Activated T-helper 2 cell treated with anti-CD3 and anti-CD28 coated beads, Interferon-gamma antibody, Interleukin-2, Interleukin-4, amounts not matched to agents 10 μg/mL and 5 μg/mL and 100 μg/mL, durations not matched to agents 14 hours and 24 hours and 36 hours (primary cell): ENCODE data around the gene PPP2R2B. TPM values are rescaled to one million over a fixed set of nuclear protein-coding genes. Genes with fewer than 3 reads are reported as not detected.

Experiments
- DNase-seq: peaks from one replicate; pipeline ENCODE4 v3.0.0; 2021; ENCODE audit warnings: low spot score
- H3K27ac Mint-ChIP-seq: one replicate; pipeline ENCODE4 v1.8.0; 2021; ENCODE audit warnings: mixed read lengths
- H3K27me3 Mint-ChIP-seq: one replicate; pipeline ENCODE4 v1.8.0; 2021; ENCODE audit warnings: low read depth, mixed read lengths
- H3K36me3 Mint-ChIP-seq: one replicate; pipeline ENCODE4 v1.8.0; 2021; ENCODE audit warnings: low read depth, mixed read lengths
- H3K4me1 Mint-ChIP-seq: one replicate; pipeline ENCODE4 v1.8.0; 2021; ENCODE audit warnings: low read depth, mixed read lengths
- H3K4me3 Mint-ChIP-seq: one replicate; pipeline ENCODE4 v1.8.0; 2021; ENCODE audit warnings: low read depth, mild to moderate bottlenecking, moderate library complexity, mixed read lengths
- H3K9me3 Mint-ChIP-seq: one replicate; pipeline ENCODE4 v1.8.0; 2021; ENCODE audit warnings: mixed read lengths
- intact Hi-C: fragments of 100-400 bp; cut with micrococcal nuclease; formaldehyde crosslinking; loops from one replicate; pipeline ENCODE4 v1.15.1; 2023
- total RNA-seq: library from RNA; stranded (reverse); gene quantifications from 2 replicates; pipeline ENCODE4 v1.2.3, GENCODE V29; 2022

PPP2R2B gene
- total RNA-seq, 1 donor from 2014 or later: 0.34 TPM

DNA sequence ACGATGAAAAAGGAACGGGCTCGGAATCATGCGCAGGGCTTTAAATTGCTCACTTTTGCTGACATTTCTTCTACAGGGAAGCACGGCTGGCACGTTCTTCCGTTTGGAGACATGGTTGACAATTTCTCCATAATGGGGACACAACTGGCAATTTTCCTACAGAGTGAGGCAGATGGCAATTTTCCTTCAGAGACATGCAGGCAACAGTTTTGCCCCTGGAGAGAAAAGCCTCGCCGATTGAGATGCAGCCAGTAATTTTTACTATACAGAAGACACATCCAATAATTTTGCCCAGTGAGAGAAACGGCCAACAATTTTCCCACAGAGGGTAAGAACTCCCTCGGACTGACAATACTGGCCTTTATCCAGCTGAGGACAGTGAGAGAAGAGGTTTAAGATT lies 271.7 kb downstream of the PPP2R2B start:
- no peak overlapping the region for H3K27ac Mint-ChIP-seq
- H3K9me3 Mint-ChIP-seq: peaks cover 5% of the 10 kb centered on the region
- intact Hi-C loops: no loop called here

DNA sequence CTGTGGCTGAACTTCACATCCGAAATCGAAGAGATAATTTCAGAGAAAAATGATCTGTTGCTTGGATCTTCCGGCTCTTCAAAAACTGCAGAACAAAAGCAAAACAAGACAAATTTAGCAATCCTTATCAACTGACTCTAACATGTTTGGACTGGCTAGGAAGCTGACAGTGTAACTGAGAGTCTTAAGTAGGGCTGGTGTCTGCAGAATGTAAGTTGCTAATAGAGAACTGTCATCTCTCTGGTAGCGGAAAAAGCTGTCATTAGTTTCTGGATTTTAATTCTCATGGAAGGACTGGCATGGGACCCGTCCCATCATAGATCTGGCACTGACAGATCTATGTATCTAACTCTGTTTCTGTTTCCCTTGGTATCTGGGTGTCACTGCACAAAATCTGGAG lies 278.2 kb downstream of the PPP2R2B start:
- Mint-ChIP-seq H3K27ac (no peak overlapping the region), H3K36me3 (no peaks in the 10 kb centered on the region), H3K27me3 (peaks cover 2% of the 10 kb centered on the region), H3K4me3 (no peak overlapping the region), H3K9me3 (no peaks in the 10 kb centered on the region), H3K4me1 (no peaks in the 10 kb centered on the region)
- no peak for DNase-seq
- intact Hi-C loops: no loop called here

More for the DNA sequence above, 271.7 kb downstream of the PPP2R2B start:
- Mint-ChIP-seq H3K4me1 (no peaks in the 10 kb centered on the region), H3K27me3 (no peaks in the 10 kb centered on the region), H3K36me3 (no peaks in the 10 kb centered on the region), H3K4me3 (no peak overlapping the region)
- no peak for DNase-seq

DNA sequence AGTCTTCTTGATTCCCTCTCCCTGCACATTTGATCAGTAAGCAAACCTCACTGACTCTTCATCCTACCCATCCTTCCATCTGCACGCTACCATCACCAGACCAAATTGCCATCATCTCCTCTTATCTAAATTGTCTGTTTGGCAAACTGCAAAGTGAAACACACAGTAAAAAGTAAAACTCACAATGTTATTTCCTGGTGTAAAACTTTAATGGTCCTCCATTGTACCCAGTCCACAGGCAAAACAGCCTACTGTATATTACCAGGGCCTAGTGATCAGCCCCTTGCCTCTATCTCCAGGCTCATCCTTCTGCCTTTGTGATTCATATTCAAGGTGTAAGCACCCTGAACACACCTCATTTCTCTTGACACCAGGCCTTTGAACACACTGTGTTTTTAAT lies 279.3 kb downstream of the PPP2R2B start:
- H3K36me3 Mint-ChIP-seq: no peaks in the 10 kb centered on the region
- H3K27ac Mint-ChIP-seq: no peak overlapping the region
- H3K9me3 Mint-ChIP-seq: no peaks in the 10 kb centered on the region
- no peak overlapping the region for H3K4me3 Mint-ChIP-seq
- H3K27me3 Mint-ChIP-seq: peaks cover 2% of the 10 kb centered on the region
- H3K4me1 Mint-ChIP-seq: no peaks in the 10 kb centered on the region
- intact Hi-C loops: no loop called here
- DNase-seq: no peak

DNA sequence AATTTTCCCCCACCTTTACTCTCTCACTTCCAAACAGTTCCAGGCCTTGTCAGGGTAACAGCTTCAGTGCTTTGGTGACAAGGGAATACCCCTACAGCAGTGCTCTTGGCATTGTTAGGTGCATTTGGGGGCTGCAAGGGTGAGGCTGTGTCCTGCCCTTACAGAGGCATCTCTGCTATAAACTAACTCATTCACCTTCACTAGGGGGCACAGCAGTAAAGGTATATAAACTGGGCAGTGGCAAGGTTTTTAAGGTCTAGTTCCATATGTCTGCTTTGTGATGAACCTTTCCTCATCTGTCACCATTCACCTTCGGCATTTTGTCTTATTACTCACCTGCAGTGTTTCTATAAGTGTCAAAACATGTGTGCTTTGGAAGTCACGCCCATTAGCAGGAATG lies 283.5 kb downstream of the PPP2R2B start:
- Mint-ChIP-seq H3K27me3 (peaks cover 7% of the 10 kb centered on the region), H3K36me3 (no peaks in the 10 kb centered on the region), H3K4me3 (no peak overlapping the region), H3K27ac (no peak overlapping the region), H3K9me3 (no peaks in the 10 kb centered on the region), H3K4me1 (no peaks in the 10 kb centered on the region)
- DNase-seq: no peak
- intact Hi-C loops: no loop called here

DNA sequence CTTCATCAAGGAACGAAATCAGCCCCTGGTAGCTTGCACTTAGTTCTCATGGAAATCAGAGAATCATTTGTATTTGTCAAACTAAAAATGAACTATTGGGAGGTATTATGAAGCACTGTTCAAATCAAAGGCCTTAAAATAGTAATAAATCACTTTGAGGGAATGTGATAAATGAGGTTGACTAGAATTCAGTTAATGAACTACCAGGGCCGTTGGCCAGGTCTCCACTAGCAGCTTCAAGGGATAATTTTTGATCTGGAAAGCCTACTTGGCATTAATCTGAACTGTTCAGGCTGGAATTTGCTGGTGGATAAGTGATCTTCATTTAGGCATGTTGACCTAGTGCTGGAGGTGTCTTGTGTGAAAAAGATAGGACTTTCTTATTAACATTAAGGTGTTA lies 286.2 kb downstream of the PPP2R2B start:
- Mint-ChIP-seq H3K27ac (no peak overlapping the region), H3K27me3 (peaks cover 7% of the 10 kb centered on the region), H3K4me3 (no peak overlapping the region), H3K4me1 (peaks cover 10% of the 10 kb centered on the region), H3K36me3 (no peaks in the 10 kb centered on the region), H3K9me3 (no peaks in the 10 kb centered on the region)
- intact Hi-C loops: no loop called here
- no peak for DNase-seq

- Mint-ChIP-seq H3K27me3 (peaks cover 9% of the 10 kb centered on the region), H3K9me3 (no peaks in the 10 kb centered on the region), H3K4me3 (no peak overlapping the region), H3K27ac (no peak overlapping the region), H3K4me1 (peaks cover 10% of the 10 kb centered on the region), H3K36me3 (no peaks in the 10 kb centered on the region)
- intact Hi-C loops: no loop called here
- no peak for DNase-seq
These were observed 289.6 kb downstream of the PPP2R2B start for GRCh38 chr5:146589028-146589345.

- no peaks in the 10 kb centered on the region for H3K9me3 Mint-ChIP-seq
- H3K4me3 Mint-ChIP-seq: no peak overlapping the region
- peaks cover 5% of the 10 kb centered on the region for H3K27me3 Mint-ChIP-seq
- no peak overlapping the region for H3K27ac Mint-ChIP-seq
- H3K36me3 Mint-ChIP-seq: no peaks in the 10 kb centered on the region
- intact Hi-C loops: no loop called here
- H3K4me1 Mint-ChIP-seq: peaks cover 10% of the 10 kb centered on the region
- no peak for DNase-seq
These were observed 290.1 kb downstream of the PPP2R2B start for GRCh38 chr5:146588331-146589027.

- Mint-ChIP-seq H3K9me3 (no peaks in the 10 kb centered on the region), H3K27ac (no peak overlapping the region), H3K36me3 (no peaks in the 10 kb centered on the region), H3K4me1 (peaks cover 10% of the 10 kb centered on the region), H3K27me3 (peaks cover 7% of the 10 kb centered on the region), H3K4me3 (no peak overlapping the region)
- DNase-seq: no peak
- intact Hi-C loops: no loop called here
These were observed 291.8 kb downstream of the PPP2R2B start for GRCh38 chr5:146586752-146587151.

DNA sequence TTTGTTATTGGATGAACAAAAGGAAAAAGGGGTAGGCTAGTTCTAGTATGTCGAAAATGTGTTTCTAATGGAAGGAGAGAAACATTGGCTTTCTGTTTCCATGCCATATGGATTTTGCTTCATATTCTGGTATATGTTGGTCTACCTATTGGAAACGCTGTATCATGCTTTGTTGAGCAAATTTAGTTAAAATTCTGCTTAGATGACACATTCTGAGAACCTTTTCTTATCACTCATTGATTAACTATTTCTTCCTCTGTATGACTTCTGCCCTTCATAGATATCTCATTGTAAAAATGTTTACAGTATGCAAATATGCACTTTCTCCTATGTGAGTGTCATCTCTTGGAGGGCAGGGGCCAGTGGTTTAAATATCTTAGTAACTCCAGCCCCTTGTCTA lies 293.8 kb downstream of the PPP2R2B start:
- Mint-ChIP-seq H3K9me3 (no peaks in the 10 kb centered on the region), H3K36me3 (no peaks in the 10 kb centered on the region), H3K4me3 (no peak overlapping the region)

DNA sequence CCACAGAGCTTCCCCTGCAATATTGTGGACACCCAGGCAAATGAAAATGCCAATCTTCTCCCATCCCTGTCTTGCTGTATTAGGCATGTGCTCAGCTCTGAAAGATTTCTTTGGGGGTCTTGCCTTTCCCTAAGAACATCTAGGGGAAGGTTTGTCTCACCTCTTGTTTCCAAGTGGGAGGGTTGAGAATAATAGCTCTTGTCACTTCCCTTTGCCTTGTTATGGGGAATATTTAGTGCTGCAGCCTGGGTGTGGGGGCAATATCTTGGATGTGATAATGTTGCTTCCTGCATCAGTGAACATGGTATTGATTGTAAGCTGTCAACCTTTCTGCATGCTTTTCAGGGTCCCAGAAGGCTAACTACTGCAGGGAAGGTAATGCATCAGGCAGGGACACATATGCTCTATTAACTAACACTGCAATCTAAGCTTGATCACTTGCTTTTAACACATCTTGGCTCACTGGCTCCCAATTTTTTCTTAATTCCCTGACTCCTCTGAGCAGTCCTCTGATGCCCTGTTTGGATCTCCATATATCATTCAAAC lies 296.4 kb downstream of the PPP2R2B start:
- Mint-ChIP-seq H3K9me3 (no peaks in the 10 kb centered on the region), H3K4me1 (no peaks in the 10 kb centered on the region), H3K4me3 (no peak overlapping the region), H3K36me3 (no peaks in the 10 kb centered on the region), H3K27ac (no peak overlapping the region), H3K27me3 (peaks cover 7% of the 10 kb centered on the region)
- no peak for DNase-seq
- intact Hi-C loops: no loop called here

More for the DNA sequence above, 293.8 kb downstream of the PPP2R2B start:
- Mint-ChIP-seq H3K4me1 (peaks cover 10% of the 10 kb centered on the region), H3K27me3 (peaks cover 7% of the 10 kb centered on the region), H3K27ac (no peak overlapping the region)
- intact Hi-C loops: no loop called here
- DNase-seq: no peak

DNA sequence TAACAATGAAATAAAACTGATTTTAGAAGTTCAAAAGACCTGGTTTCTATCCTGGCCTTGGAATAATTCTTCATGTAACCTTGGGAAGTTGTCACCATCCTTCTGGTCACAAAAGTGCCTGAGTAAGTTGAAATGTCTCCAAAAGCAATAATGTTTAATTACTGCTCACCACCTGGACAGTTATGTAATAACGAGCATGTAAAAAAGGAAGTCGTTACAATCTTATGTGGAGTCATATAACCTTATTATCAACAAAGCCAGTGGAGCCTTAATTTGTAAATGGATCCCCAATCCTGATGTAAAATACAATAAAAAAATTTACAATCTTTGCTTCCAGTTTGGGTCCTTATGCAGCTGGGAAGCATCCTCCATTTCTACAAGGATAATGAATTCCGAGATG lies 298.3 kb downstream of the PPP2R2B start:
- no peak for DNase-seq
- H3K4me3 Mint-ChIP-seq: no peak overlapping the region
- peaks cover 6% of the 10 kb centered on the region for H3K27me3 Mint-ChIP-seq
- intact Hi-C loops: no loop called here
- no peaks in the 10 kb centered on the region for H3K4me1 Mint-ChIP-seq
- H3K27ac Mint-ChIP-seq: no peak overlapping the region
- H3K9me3 Mint-ChIP-seq: no peaks in the 10 kb centered on the region
- H3K36me3 Mint-ChIP-seq: no peaks in the 10 kb centered on the region

DNA sequence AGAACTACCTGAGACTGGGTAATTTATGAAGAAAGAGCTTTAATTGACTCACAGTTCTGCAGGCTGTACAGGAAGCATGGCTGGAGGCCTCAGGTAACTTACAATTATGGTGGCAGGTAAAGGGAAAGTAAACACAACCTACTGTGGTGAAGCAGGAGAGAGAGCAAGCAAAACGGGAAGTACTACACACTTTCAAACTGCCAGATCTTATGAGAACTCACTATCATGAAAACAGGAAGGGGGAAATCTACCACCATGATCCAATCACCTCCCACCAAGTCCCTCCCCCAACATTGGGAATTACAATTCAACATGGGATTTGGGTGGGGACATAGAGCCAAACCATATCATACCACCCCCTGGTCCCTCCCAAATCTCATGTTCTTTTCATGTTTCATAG lies 303.8 kb downstream of the PPP2R2B start:
- DNase-seq: no peak
- peaks cover 6% of the 10 kb centered on the region for H3K27me3 Mint-ChIP-seq
- H3K9me3 Mint-ChIP-seq: peaks cover 3% of the 10 kb centered on the region
- no peaks in the 10 kb centered on the region for H3K36me3 Mint-ChIP-seq
- no peak overlapping the region for H3K27ac Mint-ChIP-seq
- no peak overlapping the region for H3K4me3 Mint-ChIP-seq
- intact Hi-C loops: no loop called here
- H3K4me1 Mint-ChIP-seq: no peaks in the 10 kb centered on the region

DNA sequence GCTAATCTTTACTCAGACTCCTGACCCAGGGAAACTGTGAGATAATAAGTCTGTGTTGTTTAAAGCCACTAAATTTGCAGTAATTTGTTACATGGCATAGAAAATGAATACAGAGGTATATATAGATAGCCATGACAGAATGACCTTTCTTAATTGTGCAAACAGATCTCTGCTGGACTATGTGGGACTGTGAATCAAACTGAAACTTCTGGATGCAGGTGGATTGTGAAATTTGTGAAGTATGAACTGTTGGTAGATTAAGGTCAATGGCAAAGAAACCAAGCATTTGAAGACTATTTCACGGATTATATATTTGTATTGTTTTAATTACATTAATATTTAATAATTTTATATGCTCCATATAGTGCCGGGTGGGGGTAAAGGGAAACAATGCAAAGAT lies 310.4 kb downstream of the PPP2R2B start:
- H3K27me3 Mint-ChIP-seq: peaks cover 9% of the 10 kb centered on the region
- intact Hi-C loops: no loop called here
- no peak for DNase-seq

More for the DNA sequence above, 310.4 kb downstream of the PPP2R2B start:
- no peak overlapping the region for H3K4me3 Mint-ChIP-seq
- no peaks in the 10 kb centered on the region for H3K36me3 Mint-ChIP-seq
- no peak overlapping the region for H3K27ac Mint-ChIP-seq
- H3K4me1 Mint-ChIP-seq: peaks cover 5% of the 10 kb centered on the region
- no peaks in the 10 kb centered on the region for H3K9me3 Mint-ChIP-seq
